H1 (cell line): ENCODE results near the gene GDE1. TPM values are rescaled to one million over a fixed set of nuclear protein-coding genes. Genes with fewer than 3 reads are reported as not detected.
A peak's percentile ranks its signal among the peaks of the same experiment; 100 is the strongest.

ENCODE experiments used
- CTCF ChIA-PET: fragments of 300-600 bp; sonication (Branson Sonifier 250); formaldehyde crosslinking; loops from one replicate; lab custom pipeline; 2021; ENCODE audit not compliant: partially characterized antibody; lab: Charles Lee
- POLR2A ChIA-PET: fragments of 300-600 bp; sonication (Branson Sonifier 250); formaldehyde crosslinking; loops from one replicate; lab custom pipeline; 2021; ENCODE audit warnings: inconsistent platforms; ENCODE audit not compliant: partially characterized antibody; lab: Charles Lee
- DNase-seq, 2 experiments: peaks; one replicate each; pipeline versions ENCODE4 v3.0.0 to v3.0.0-alpha.2; 2010 to 2022; ENCODE audit warnings: low spot score in 2 of 2, low read depth in 1 of 2, mixed read lengths in 1 of 2
- FAIRE-seq: peaks from 2 replicates; lab custom pipeline; 2011; peaks lifted over from hg19 to GRCh38; lab: Jason Lieb, UNC
- H2AFZ ChIP-seq: 2 replicates; pipeline ENCODE4 v1.8.1; 2012; ENCODE audit warnings: low read length, inconsistent platforms
- H2AK5ac ChIP-seq: 2 replicates; pipeline ENCODE4 v1.6.1; 2013; ENCODE audit warnings: low read depth, low read length
- H2BK120ac ChIP-seq: replicated peaks from 2 replicates; pipeline ENCODE3; 2013; ENCODE audit warnings: low read depth, low read length, inconsistent platforms
- H2BK12ac ChIP-seq: 2 replicates; pipeline ENCODE4 v1.6.1; 2013; ENCODE audit warnings: low read depth, low read length
- H2BK15ac ChIP-seq: 2 replicates; pipeline ENCODE4 v1.6.1; 2013; ENCODE audit warnings: low read length
- H2BK20ac ChIP-seq: 2 replicates; pipeline ENCODE4 v1.6.1; 2013; ENCODE audit warnings: low read length
- H2BK5ac ChIP-seq: 2 replicates; pipeline ENCODE4 v1.6.1; 2013; ENCODE audit warnings: low read depth, low read length
- H3K14ac ChIP-seq: 2 replicates; pipeline ENCODE4 v1.6.1; 2013; ENCODE audit warnings: inconsistent platforms; ENCODE audit not compliant: insufficient read length
- H3K18ac ChIP-seq: 2 replicates; pipeline ENCODE4 v1.6.1; 2013; ENCODE audit warnings: low read length; ENCODE audit errors: extremely low read depth
- H3K23ac ChIP-seq: 2 replicates; pipeline ENCODE4 v1.6.1; 2013; ENCODE audit warnings: inconsistent platforms; ENCODE audit not compliant: insufficient read length
- H3K23me2 ChIP-seq: 2 replicates; pipeline ENCODE4 v1.6.1; 2013; ENCODE audit warnings: low read depth, low read length
- H3K27ac ChIP-seq: 2 replicates; pipeline ENCODE4 v1.6.1; 2011; ENCODE audit warnings: low read depth, low read length, inconsistent platforms
- H3K27me3 ChIP-seq, 4 experiments: replicated peaks in 1 of 4; 1 replicate in 1 of 4; 2 replicates in 3 of 4; pipeline versions ENCODE4 v1.6.1 to v1.8.1; 2011 to 2013; ENCODE audit warnings: low read length in 3 of 4, mild to moderate bottlenecking in 3 of 4, inconsistent platforms in 2 of 4, mixed read lengths in 2 of 4, moderate library complexity in 1 of 4; ENCODE audit not compliant: control insufficient read depth in 3 of 4, insufficient read depth in 3 of 4; ENCODE audit errors: extremely low read depth in 1 of 4
- H3K36me3 ChIP-seq, 4 experiments: 2 replicates each; pipeline versions ENCODE4 v1.6.1 to v1.8.1; 2011 to 2013; ENCODE audit warnings: mild to moderate bottlenecking in 4 of 4, low read length in 3 of 4, moderate library complexity in 2 of 4, control low read depth in 1 of 4, inconsistent platforms in 1 of 4; ENCODE audit not compliant: insufficient read depth in 4 of 4, control insufficient read depth in 2 of 4
- H3K4ac ChIP-seq: replicated peaks from 2 replicates; pipeline ENCODE3; 2013; ENCODE audit warnings: low read length, low read depth, mixed read lengths, inconsistent platforms; ENCODE audit not compliant: insufficient read length
- H3K4me1 ChIP-seq, 4 experiments: replicated peaks in 1 of 4; 1 replicate in 1 of 4; 2 replicates in 3 of 4; pipeline versions ENCODE4 v1.6.1 to v1.8.1; 2011 to 2013; ENCODE audit warnings: low read length in 3 of 4, inconsistent platforms in 2 of 4, mixed read lengths in 1 of 4; ENCODE audit not compliant: insufficient read depth in 4 of 4, control insufficient read depth in 3 of 4
- H3K4me2 ChIP-seq, 2 experiments: 2 replicates each; pipeline versions ENCODE4 v1.6.1 to v1.8.1; 2011 to 2013; ENCODE audit warnings: low read depth in 2 of 2, low read length in 2 of 2, control low read depth in 1 of 2, inconsistent platforms in 1 of 2, mild to moderate bottlenecking in 1 of 2; ENCODE audit not compliant: insufficient read depth in 1 of 2
- H3K4me3 ChIP-seq, 4 experiments: fragments of 200-600, 300-600 bp in 1 of 4; sonication (generic), shearing (Covaris generic), sonication (Bioruptor Twin) in 1 of 4; 2 replicates each; pipeline versions ENCODE4 v1.5.1 to v1.8.1; 2011 to 2016; ENCODE audit warnings: low read length in 4 of 4, low read depth in 3 of 4, control low read depth in 2 of 4, inconsistent platforms in 2 of 4, mild to moderate bottlenecking in 2 of 4, mixed read lengths in 1 of 4, moderate library complexity in 1 of 4; ENCODE audit not compliant: insufficient read depth in 2 of 4; ENCODE audit errors: extremely low read depth in 1 of 4
- H3K56ac ChIP-seq: replicated peaks from 2 replicates; pipeline ENCODE3; 2013; ENCODE audit warnings: low read depth, mild to moderate bottlenecking, mixed read lengths, low read length, inconsistent platforms; ENCODE audit not compliant: insufficient read length
- H3K79me1 ChIP-seq: 2 replicates; pipeline ENCODE4 v1.6.1; 2013; ENCODE audit warnings: low read depth, low read length, control low read depth
- H3K79me2 ChIP-seq, 2 experiments: 2 replicates each; pipeline versions ENCODE4 v1.6.1 to v1.8.1; 2012 to 2013; ENCODE audit warnings: low read length in 2 of 2, mild to moderate bottlenecking in 2 of 2, inconsistent platforms in 1 of 2; ENCODE audit not compliant: insufficient read depth in 2 of 2, control insufficient read depth in 1 of 2
- H3K9ac ChIP-seq, 4 experiments: replicated peaks in 1 of 4; 1 replicate in 1 of 4; 2 replicates in 3 of 4; pipeline versions ENCODE4 v1.6.1 to v1.8.1; 2011 to 2013; ENCODE audit warnings: low read depth in 3 of 4, low read length in 3 of 4, control low read depth in 2 of 4, mild to moderate bottlenecking in 2 of 4, moderate library complexity in 2 of 4, inconsistent platforms in 1 of 4; ENCODE audit errors: extremely low read depth in 1 of 4
- H3K9me3 ChIP-seq, 2 experiments: 2 replicates each; pipeline versions ENCODE4 v1.6.1 to v1.8.1; 2012 to 2013; ENCODE audit warnings: mild to moderate bottlenecking in 2 of 2, moderate library complexity in 2 of 2, control low read depth in 1 of 2, inconsistent platforms in 1 of 2, low read depth in 1 of 2, low read length in 1 of 2, mixed read lengths in 1 of 2; ENCODE audit not compliant: insufficient read depth in 2 of 2
- H4K20me1 ChIP-seq, 2 experiments: replicated peaks in 1 of 2; 2 replicates each; pipeline versions ENCODE3 to v1.8.1; 2011 to 2013; ENCODE audit warnings: inconsistent platforms in 2 of 2, low read length in 2 of 2, mild to moderate bottlenecking in 1 of 2; ENCODE audit not compliant: insufficient read depth in 2 of 2, control insufficient read depth in 1 of 2
- H4K5ac ChIP-seq: 2 replicates; pipeline ENCODE4 v1.6.1; 2013; ENCODE audit warnings: low read length, low read depth, mixed read lengths, inconsistent platforms; ENCODE audit not compliant: insufficient read length
- H4K8ac ChIP-seq: 2 replicates; pipeline ENCODE4 v1.8.0; 2013; ENCODE audit warnings: mild to moderate bottlenecking, moderate library complexity, low read length, inconsistent platforms; ENCODE audit not compliant: insufficient read depth; ENCODE audit errors: extremely low read depth
- H4K91ac ChIP-seq: replicated peaks from 2 replicates; pipeline ENCODE3; 2013; ENCODE audit warnings: low read length, mixed read lengths, inconsistent platforms; ENCODE audit not compliant: insufficient read length
- CBX5 ChIP-seq: fragments of 300-800, 300-1000 bp; sonication (generic); IDR thresholded peaks from 2 replicates; pipeline ENCODE4 v1.7.1; 2016; ENCODE audit warnings: antibody characterized with exemption, low read length, low read depth
- KDM4A ChIP-seq: IDR thresholded peaks from one replicate; pipeline ENCODE4 v1.7.1; 2012; ENCODE audit warnings: low read depth, mild to moderate bottlenecking, moderate library complexity, low read length, inconsistent platforms; ENCODE audit not compliant: severe bottlenecking
- NRF1 ChIP-seq: IDR thresholded peaks from 2 replicates; pipeline ENCODE4 v1.6.1; 2011; ENCODE audit warnings: mild to moderate bottlenecking, low read depth, low read length, improper control_type of control experiment
- WGBS, 2 experiments: shearing (Covaris generic) in 1 of 2; methylation state at CpG; one replicate each; pipeline versions ENCODE4 v1.1.6 to v1.1.7; 2013 to 2015; ENCODE audit warnings: low lambda C conversion rate in 2 of 2, mixed read lengths in 2 of 2, inconsistent platforms in 1 of 2, low coverage in 1 of 2, missing lambda C conversion rate in 1 of 2; ENCODE audit not compliant: insufficient replicate concordance in 2 of 2, insufficient coverage in 1 of 2, insufficient read length in 1 of 2; ENCODE audit errors: extremely low coverage in 1 of 2, missing lambda C conversion rate in 1 of 2; 5-methylcytosine and 5-hydroxymethylcytosine counted together
- polyA plus RNA-seq, 7 experiments: library from polyadenylated mRNA; depleted of rRNA in 3 of 7; stranded (reverse) in 5 of 7; unstranded in 2 of 7; fragments of >200 nt in 5 of 7; fragments of 200-250 nt in 2 of 7; gene quantifications; 1 replicate in 5 of 7; 2 replicates in 1 of 7; 4 replicates in 1 of 7; pipeline versions ENCODE4 v1.2.1 to v1.2.3, GENCODE V29; 2011 to 2013; ENCODE audit warnings: missing spikeins in 2 of 7, mixed read lengths in 2 of 7
- total RNA-seq: library from RNA; stranded (reverse); fragmentation: NEBNext Ultra II Directional; extraction: Animal tissue kit (Norgen Biotek cat#: 25700); gene quantifications from 2 replicates; pipeline ENCODE4 v1.2.1, GENCODE V29; 2021

GDE1 gene
- total and polyA plus RNA-seq, 2 of the 8 experiments (the other 6 are each of a cell fraction or from before 2014, with no cell fraction given): 29.2 to 70.8 TPM

DNA sequence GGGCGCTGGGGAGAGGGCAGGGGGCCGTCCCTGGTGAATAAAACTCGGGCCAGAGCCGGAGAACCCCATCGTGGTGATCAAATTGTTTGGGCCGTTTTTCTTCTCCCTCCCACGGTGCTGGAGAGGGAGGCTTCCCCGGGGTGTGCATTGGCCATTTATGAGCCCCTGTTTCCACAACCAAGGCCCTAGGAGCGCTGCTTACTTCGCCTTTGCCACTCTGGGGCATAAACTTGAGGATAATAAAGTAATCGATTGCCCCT, 2.4 kb upstream of the GDE1 start:
- H2BK120ac ChIP-seq: no peak overlapping the region
- CTCF ChIA-PET: interaction anchor here (0.9 to 1.9 kb wide), 4 partner anchors 21 to 47 kb away, joined by 3 to 6 read pairs (median 5); partner anchors contain the start of gene VPS35L
- no peak overlapping the region for H4K91ac ChIP-seq
- peaks cover 0 to 15% (median 11%) of the 10 kb centered on the region in 4 experiments; a peak in 4 of 8 replicates for H3K36me3 ChIP-seq
- H3K4me3 ChIP-seq: peak overlapping the region; percentile 84 to 92 (median 88)
- H3K4me2 ChIP-seq: peak overlapping the region; percentile 89 to 99
- peak; percentile 49 for TF ChIP-seq KDM4A
- TF ChIP-seq NRF1: no peak
- no peak for TF ChIP-seq CBX5
- TF ChIP-seq, all 59 proteins: peak for 1
- POLR2A ChIA-PET: interaction anchor here (0.9 to 3.5 kb wide), 7 partner anchors 8 to 457 kb away, joined by 3 to 31 read pairs (median 3); partner anchors contain the start of genes COQ7 and VPS35L
- Histone ChIP-seq H2AK5ac (no peak overlapping the region), H3K9ac (peak overlapping the region; percentile 35 to 69 (median 50)), H3K79me2 (peaks cover 3 to 47% of the 10 kb centered on the region in 2 experiments; a peak in 3 of 4 replicates), H3K79me1 (peaks cover 5% of the 10 kb centered on the region; the same call in 1 of the 2 replicates), H4K8ac (no peak overlapping the region; the same call in 1 of the 2 replicates), H4K5ac (no peak overlapping the region), H3K18ac (no peak overlapping the region), H2BK15ac (no peak overlapping the region), H3K27ac (peak overlapping the region; percentile 9; the same call in 1 of the 2 replicates), H2AFZ (0 out of 2 replicates have a peak overlapping the region, but pooled peaks have one; percentile 11), H3K4me1 (peaks cover 5 to 17% (median 11%) of the 10 kb centered on the region in 4 experiments; a peak in 6 of 7 replicates), H4K20me1 (peaks cover 0 to 2% of the 10 kb centered on the region in 2 experiments), H3K14ac (no peak overlapping the region), H2BK5ac (no peak overlapping the region), H3K56ac (no peak overlapping the region), H3K23ac (no peak overlapping the region), H3K27me3 (no peaks in the 10 kb centered on the region), H2BK12ac (no peak overlapping the region), H3K9me3 (no peaks in the 10 kb centered on the region), H3K4ac (no peak overlapping the region), H2BK20ac (no peak overlapping the region), H3K23me2 (peaks cover 8% of the 10 kb centered on the region)
- DNase-seq (no peak), FAIRE-seq (no peak)
- WGBS, 2 experiments: 2% methylated on average over 11 of the region's 11 CpGs; no CpG with 5 or more reads in 1 of the 2 experiments
